ENCODE data around the gene TMEM178B.

DNA sequence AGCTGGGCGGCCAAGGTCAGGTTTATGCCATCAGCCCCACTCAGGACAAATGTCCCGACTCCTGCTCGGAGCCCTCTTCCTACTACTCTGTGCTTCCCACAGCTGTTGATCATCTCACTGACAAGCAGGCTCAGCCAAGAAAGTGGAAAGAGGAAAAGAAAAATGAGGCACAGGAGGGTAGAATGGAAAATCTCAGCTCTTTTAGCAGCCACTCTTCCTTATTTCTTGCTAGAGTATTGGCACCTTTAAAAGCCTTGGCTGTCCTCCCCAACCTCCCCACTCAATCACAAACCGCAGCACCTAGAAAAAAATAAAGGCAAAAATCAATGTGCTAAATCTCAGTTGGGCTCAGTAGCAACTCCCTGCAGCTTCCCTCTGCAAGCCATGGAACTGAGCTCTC, 442.1 kb downstream of the TMEM178B start:
- TF ChIP-seq, protein P1, sequence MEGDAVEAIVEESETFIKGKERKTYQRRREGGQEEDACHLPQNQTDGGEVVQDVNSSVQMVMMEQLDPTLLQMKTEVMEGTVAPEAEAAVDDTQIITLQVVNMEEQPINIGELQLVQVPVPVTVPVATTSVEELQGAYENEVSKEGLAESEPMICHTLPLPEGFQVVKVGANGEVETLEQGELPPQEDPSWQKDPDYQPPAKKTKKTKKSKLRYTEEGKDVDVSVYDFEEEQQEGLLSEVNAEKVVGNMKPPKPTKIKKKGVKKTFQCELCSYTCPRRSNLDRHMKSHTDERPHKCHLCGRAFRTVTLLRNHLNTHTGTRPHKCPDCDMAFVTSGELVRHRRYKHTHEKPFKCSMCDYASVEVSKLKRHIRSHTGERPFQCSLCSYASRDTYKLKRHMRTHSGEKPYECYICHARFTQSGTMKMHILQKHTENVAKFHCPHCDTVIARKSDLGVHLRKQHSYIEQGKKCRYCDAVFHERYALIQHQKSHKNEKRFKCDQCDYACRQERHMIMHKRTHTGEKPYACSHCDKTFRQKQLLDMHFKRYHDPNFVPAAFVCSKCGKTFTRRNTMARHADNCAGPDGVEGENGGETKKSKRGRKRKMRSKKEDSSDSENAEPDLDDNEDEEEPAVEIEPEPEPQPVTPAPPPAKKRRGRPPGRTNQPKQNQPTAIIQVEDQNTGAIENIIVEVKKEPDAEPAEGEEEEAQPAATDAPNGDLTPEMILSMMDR (IDR thresholded peaks at IDR 0.05): no peak
- TF ChIP-seq POLR2AphosphoS5 (IDR thresholded peaks at IDR 0.05) (no peak), POLR2A (IDR thresholded peaks at IDR 0.05) (no peak)

Data from sigmoid colon (tissue), 4 donors.